HepG2 (cell line): ENCODE data around the gene OPN3. TPM values are rescaled to one million over a fixed set of nuclear protein-coding genes. Genes with fewer than 3 reads are reported as not detected.

Experiments
- AHR ChIP-seq: IDR thresholded peaks from 2 replicates; pipeline ENCODE4 v1.6.1; 2018; ENCODE audit warnings: missing genetic modification reagents, missing compliant biosample characterization
- ATF7-NPFF ChIP-seq: sonication (generic); formaldehyde crosslinking; IDR thresholded peaks from 2 replicates; pipeline ENCODE4 v1.8.1; 2023; ENCODE audit warnings: mild to moderate bottlenecking, low read depth, missing genetic modification reagents, moderate library complexity
- BCL6 ChIP-seq: IDR thresholded peaks from 2 replicates; pipeline ENCODE4 v1.6.1; 2016; ENCODE audit warnings: missing genetic modification reagents, missing compliant biosample characterization
- BCLAF1 ChIP-seq: fragments of 450-650 bp; IDR thresholded peaks from 2 replicates; pipeline ENCODE4 v1.6.1; 2017; ENCODE audit warnings: mild to moderate bottlenecking
- EHMT2 ChIP-seq: fragments of 200-600 bp; sonication (generic); IDR thresholded peaks from 2 replicates; pipeline ENCODE4 v1.7.0; 2017; ENCODE audit warnings: antibody characterized with exemption, low read depth, low read length, borderline replicate concordance
- NFE2L1 ChIP-seq: sonication (generic); formaldehyde crosslinking; IDR thresholded peaks from 2 replicates; pipeline ENCODE4 v1.4.0; 2020; ENCODE audit warnings: missing genetic modification reagents, mild to moderate bottlenecking, borderline replicate concordance
- NFKB2 ChIP-seq: sonication (generic); formaldehyde crosslinking; IDR thresholded peaks from 2 replicates; pipeline ENCODE4 v1.4.0; 2020; ENCODE audit warnings: missing genetic modification reagents, borderline replicate concordance
- NR2C2 ChIP-seq: sonication (generic); formaldehyde crosslinking; IDR thresholded peaks from 2 replicates; pipeline ENCODE4 v1.4.0; 2020; ENCODE audit warnings: missing genetic modification reagents, mild to moderate bottlenecking, moderate library complexity, borderline replicate concordance
- PPARG ChIP-seq: conservative IDR thresholded peaks from 2 replicates; pipeline ENCODE4 v1.6.1; 2016; ENCODE audit warnings: missing biosample characterization, missing genetic modification reagents
- RBM22 ChIP-seq: fragments of 200-400 bp; formaldehyde crosslinking; optimal IDR thresholded peaks from 2 replicates; pipeline ENCODE3; 2017; ENCODE audit warnings: mild to moderate bottlenecking, low read length, moderate library complexity
- RFX5 ChIP-seq: IDR thresholded peaks from 2 replicates; pipeline ENCODE4 v1.6.1; 2011; ENCODE audit warnings: low read depth, low read length, improper control_type of control experiment
- RNF2 ChIP-seq: fragments of 450-650 bp; conservative IDR thresholded peaks from 2 replicates; pipeline ENCODE4 v1.6.1; 2016; ENCODE audit warnings: low read depth
- SALL1 ChIP-seq: sonication (generic); formaldehyde crosslinking; IDR thresholded peaks from 2 replicates; pipeline ENCODE4 v1.8.0; 2022; ENCODE audit warnings: mild to moderate bottlenecking, missing genetic modification reagents
- SNRNP70 ChIP-seq: fragments of 200-400 bp; formaldehyde crosslinking; IDR thresholded peaks from 2 replicates; pipeline ENCODE4 v1.6.1; 2017; ENCODE audit warnings: mild to moderate bottlenecking, low read depth, low read length, moderate library complexity
- STAG1 ChIP-seq: sonication (generic); formaldehyde crosslinking; IDR thresholded peaks from 2 replicates; pipeline ENCODE4 v1.4.0; 2020; ENCODE audit warnings: missing genetic modification reagents
- SYNCRIP ChIP-seq: fragments of 200-400 bp; formaldehyde crosslinking; IDR thresholded peaks from 2 replicates; pipeline ENCODE4 v1.6.1; 2018; ENCODE audit warnings: mild to moderate bottlenecking, low read depth, low read length; ENCODE audit not compliant: insufficient read depth
- TP53 ChIP-seq: sonication (generic); formaldehyde crosslinking; conservative IDR thresholded peaks from 2 replicates; pipeline ENCODE4 v1.4.0; 2020; ENCODE audit warnings: missing genetic modification reagents
- U2AF1 ChIP-seq: fragments of 200-400 bp; formaldehyde crosslinking; optimal IDR thresholded peaks from 2 replicates; pipeline ENCODE3; 2017; ENCODE audit warnings: mild to moderate bottlenecking, low read depth, low read length
- ZFX ChIP-seq: sonication (generic); formaldehyde crosslinking; IDR thresholded peaks from 2 replicates; pipeline ENCODE4 v1.4.0; 2020; ENCODE audit warnings: mild to moderate bottlenecking, low read depth, missing genetic modification reagents, moderate library complexity
- ZMYM3 ChIP-seq: sonication (generic); formaldehyde crosslinking; IDR thresholded peaks from 2 replicates; pipeline ENCODE4 v1.5.1; 2020; ENCODE audit warnings: mild to moderate bottlenecking, missing genetic modification reagents
- ZMYM4 ChIP-seq: sonication (generic); formaldehyde crosslinking; IDR thresholded peaks from 2 replicates; pipeline ENCODE4 v1.8.1; 2023; ENCODE audit warnings: mild to moderate bottlenecking, missing genetic modification reagents
- ZNF740 ChIP-seq: sonication (generic); formaldehyde crosslinking; IDR thresholded peaks from 2 replicates; pipeline ENCODE4 v1.4.0; 2020; ENCODE audit warnings: missing genetic modification reagents
- ZNF83 ChIP-seq: sonication (generic); formaldehyde crosslinking; IDR thresholded peaks from 2 replicates; pipeline ENCODE4 v1.4.0; 2020; ENCODE audit warnings: missing genetic modification reagents, mild to moderate bottlenecking, borderline replicate concordance
- ZNF878 ChIP-seq: sonication (generic); formaldehyde crosslinking; IDR thresholded peaks from 2 replicates; pipeline ENCODE4 v1.8.1; 2023; ENCODE audit warnings: mild to moderate bottlenecking, missing genetic modification reagents, moderate library complexity
- polyA plus RNA-seq, 8 experiments: library from polyadenylated mRNA; depleted of rRNA in 3 of 8; stranded (reverse) in 7 of 8; unstranded in 1 of 8; fragments of >200 nt; fragmentation: Illumina TruSeq in 4 of 8; extraction: Trizol in 4 of 8; gene quantifications; 2 replicates each; pipeline versions ENCODE4 v1.2.1 to v1.2.3, GENCODE V29; 2011 to 2016; ENCODE audit warnings: low read depth in 4 of 8, missing spikeins in 1 of 8, mixed read lengths in 1 of 8; ENCODE audit not compliant: insufficient read depth in 1 of 8
- total RNA-seq, 5 experiments: library from RNA; depleted of rRNA; stranded (reverse); fragments of >200 nt; fragmentation: Illumina TruSeq; extraction: Trizol; gene quantifications; 2 replicates each; pipeline ENCODE4 v1.2.3, GENCODE V29; 2016; ENCODE audit warnings: low read depth in 1 of 5
- TF ChIP-seq, protein P1 (sequence below): sonication (generic); formaldehyde crosslinking; IDR thresholded peaks from 2 replicates; pipeline ENCODE4 v1.4.0; 2020; ENCODE audit warnings: missing genetic modification reagents
- TF ChIP-seq, protein P2 (sequence below): sonication (generic); formaldehyde crosslinking; conservative IDR thresholded peaks from 2 replicates; pipeline ENCODE4 v1.8.0; 2022; ENCODE audit warnings: missing genetic modification reagents

OPN3 gene
- total and polyA plus RNA-seq, 2 of the 13 experiments (the other 11 are each of a cell fraction or from before 2014, with no cell fraction given), result 17.4 to 23.0 TPM

GRCh38 chr1:241640149-241640866, at the start of gene OPN3, which contains the start of gene CHML (continued):
- TF ChIP-seq EHMT2, result no peak
- no peak; the same call in 1 of the 2 replicates for TF ChIP-seq ZMYM3
- TF ChIP-seq SNRNP70, result no peak
- TF ChIP-seq U2AF1, result no peak
- TF ChIP-seq TP53 (CRISPR knock-in tag), result no peak
- TF ChIP-seq AHR, result no peak
- TF ChIP-seq BCL6 (CRISPR knock-in tag), result peak; percentile 42
- TF ChIP-seq ZNF83 (CRISPR knock-in tag), result no peak
- peak; percentile 69 for TF ChIP-seq SALL1 (CRISPR knock-in tag)
- TF ChIP-seq BCLAF1, result no peak
- peak; percentile 65; the same call in 1 of the 2 replicates for TF ChIP-seq ZFX (CRISPR knock-in tag)
- TF ChIP-seq, protein P1, sequence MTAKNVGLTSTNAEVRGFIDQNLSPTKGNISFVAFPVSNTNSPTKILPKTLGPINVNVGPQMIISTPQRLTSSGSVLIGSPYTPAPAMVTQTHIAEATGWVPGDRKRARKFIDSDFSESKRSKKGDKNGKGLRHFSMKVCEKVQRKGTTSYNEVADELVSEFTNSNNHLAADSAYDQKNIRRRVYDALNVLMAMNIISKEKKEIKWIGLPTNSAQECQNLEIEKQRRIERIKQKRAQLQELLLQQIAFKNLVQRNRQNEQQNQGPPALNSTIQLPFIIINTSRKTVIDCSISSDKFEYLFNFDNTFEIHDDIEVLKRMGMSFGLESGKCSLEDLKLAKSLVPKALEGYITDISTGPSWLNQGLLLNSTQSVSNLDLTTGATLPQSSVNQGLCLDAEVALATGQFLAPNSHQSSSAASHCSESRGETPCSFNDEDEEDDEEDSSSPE (CRISPR knock-in tag), result no peak
- TF ChIP-seq ZMYM4 (CRISPR knock-in tag), result peak; percentile 45; the same call in 1 of the 2 replicates
- TF ChIP-seq RFX5, result no peak
- no peak for TF ChIP-seq PPARG (CRISPR knock-in tag)
- TF ChIP-seq, protein P2, sequence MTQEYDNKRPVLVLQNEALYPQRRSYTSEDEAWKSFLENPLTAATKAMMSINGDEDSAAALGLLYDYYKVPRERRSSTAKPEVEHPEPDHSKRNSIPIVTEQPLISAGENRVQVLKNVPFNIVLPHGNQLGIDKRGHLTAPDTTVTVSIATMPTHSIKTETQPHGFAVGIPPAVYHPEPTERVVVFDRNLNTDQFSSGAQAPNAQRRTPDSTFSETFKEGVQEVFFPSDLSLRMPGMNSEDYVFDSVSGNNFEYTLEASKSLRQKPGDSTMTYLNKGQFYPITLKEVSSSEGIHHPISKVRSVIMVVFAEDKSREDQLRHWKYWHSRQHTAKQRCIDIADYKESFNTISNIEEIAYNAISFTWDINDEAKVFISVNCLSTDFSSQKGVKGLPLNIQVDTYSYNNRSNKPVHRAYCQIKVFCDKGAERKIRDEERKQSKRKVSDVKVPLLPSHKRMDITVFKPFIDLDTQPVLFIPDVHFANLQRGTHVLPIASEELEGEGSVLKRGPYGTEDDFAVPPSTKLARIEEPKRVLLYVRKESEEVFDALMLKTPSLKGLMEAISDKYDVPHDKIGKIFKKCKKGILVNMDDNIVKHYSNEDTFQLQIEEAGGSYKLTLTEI, result no peak
- TF ChIP-seq ZNF878 (CRISPR knock-in tag), result no peak
- TF ChIP-seq RBM22, result no peak
- TF ChIP-seq STAG1 (CRISPR knock-in tag), result no peak
- TF ChIP-seq NFE2L1 (CRISPR knock-in tag), result no peak
- TF ChIP-seq NFKB2 (CRISPR knock-in tag), result peak; percentile 82; the same call in 1 of the 2 replicates
- TF ChIP-seq ATF7-NPFF (CRISPR knock-in tag), result no peak
- peak; percentile 71; the same call in 1 of the 2 replicates for TF ChIP-seq ZNF740
- TF ChIP-seq SYNCRIP, result no peak
- TF ChIP-seq NR2C2, result no peak
- peak; percentile 50; the same call in 1 of the 2 replicates for TF ChIP-seq RNF2
